ENCODE results near the gene CBLN1. TPM values are rescaled to one million over a fixed set of nuclear protein-coding genes. Genes with fewer than 3 reads are reported as not detected.
A peak's percentile ranks its signal among the peaks of the same experiment; 100 is the strongest.

Gene CBLN1
- total RNA-seq = 0.85 and 1.2 TPM in 2 replicates
- 0.42 and 0.81 TPM in 2 replicates for polyA plus RNA-seq

GRCh38 chr16:49281480-49281842 lies at the start of gene CBLN1:
Gene CBLN1, minus strand, starts transcription at chr16:49281838. Its CDS starts 373 bp downstream, at chr16:49281465.
- no peak for DNase-seq (ENCODE audit: low read depth in 1 of 2, low spot score in 1 of 2)
- no peak for TF ChIP-seq CTCF (IDR thresholded peaks at IDR 0.05; ENCODE audit: low read depth, low read length)
- H3K27ac ChIP-seq = no peak within 1 kb of the TSS
- H3K4me3 ChIP-seq = peak within 1 kb of the TSS; percentile 59
- H3K4me1 ChIP-seq (ENCODE audit: low read depth) = peaks cover 13% of the 10 kb centered on the region
- H3K36me3 ChIP-seq = no peaks in the 10 kb centered on the region
- H3K27me3 ChIP-seq = peaks cover 91% of the 10 kb centered on the region
- H3K9me3 ChIP-seq (ENCODE audit: low read depth) = no peaks in the 10 kb centered on the region

- no peak for DNase-seq (ENCODE audit: low read depth in 1 of 2, low spot score in 1 of 2)
- H3K4me1 ChIP-seq (ENCODE audit: low read depth) = no peaks in the 10 kb centered on the region
- H3K27me3 ChIP-seq = no peaks in the 10 kb centered on the region
- no peak for TF ChIP-seq CTCF (IDR thresholded peaks at IDR 0.05; ENCODE audit: low read depth, low read length)
- no peak overlapping the region for H3K4me3 ChIP-seq
- no peaks in the 10 kb centered on the region for H3K36me3 ChIP-seq
- H3K27ac ChIP-seq = no peak overlapping the region
- H3K9me3 ChIP-seq (ENCODE audit: low read depth) = no peaks in the 10 kb centered on the region
These were observed 49.0 kb upstream of the CBLN1 start for GRCh38 chr16:49330562-49331201.

- H3K27ac ChIP-seq = no peak overlapping the region
- H3K36me3 ChIP-seq = no peaks in the 10 kb centered on the region
- no peaks in the 10 kb centered on the region for H3K4me1 ChIP-seq (ENCODE audit: low read depth)
- H3K27me3 ChIP-seq = no peaks in the 10 kb centered on the region
- no peak overlapping the region for H3K4me3 ChIP-seq
- no peak for TF ChIP-seq CTCF (IDR thresholded peaks at IDR 0.05; ENCODE audit: low read depth, low read length)
- H3K9me3 ChIP-seq (ENCODE audit: low read depth) = no peaks in the 10 kb centered on the region
- no peak for DNase-seq (ENCODE audit: low read depth in 1 of 2, low spot score in 1 of 2)
These were observed 46.7 kb upstream of the CBLN1 start for GRCh38 chr16:49328325-49328724.

GRCh38 chr16:49327466-49327865 lies 45.8 kb upstream of the CBLN1 start:
- Histone ChIP-seq H3K4me1 (ENCODE audit: low read depth) (no peaks in the 10 kb centered on the region), H3K27ac (no peak overlapping the region), H3K4me3 (no peak overlapping the region), H3K27me3 (no peaks in the 10 kb centered on the region), H3K9me3 (ENCODE audit: low read depth) (no peaks in the 10 kb centered on the region), H3K36me3 (no peaks in the 10 kb centered on the region)
- DNase-seq (ENCODE audit: low read depth in 1 of 2, low spot score in 1 of 2) = no peak
- TF ChIP-seq CTCF (IDR thresholded peaks at IDR 0.05; ENCODE audit: low read depth, low read length) = no peak

- H3K9me3 ChIP-seq (ENCODE audit: low read depth) = no peaks in the 10 kb centered on the region
- H3K4me3 ChIP-seq = no peak overlapping the region
- H3K36me3 ChIP-seq = no peaks in the 10 kb centered on the region
- no peak for DNase-seq (ENCODE audit: low read depth in 1 of 2, low spot score in 1 of 2)
- H3K27ac ChIP-seq = no peak overlapping the region
- H3K4me1 ChIP-seq (ENCODE audit: low read depth) = no peaks in the 10 kb centered on the region
- TF ChIP-seq CTCF (IDR thresholded peaks at IDR 0.05; ENCODE audit: low read depth, low read length) = no peak
- H3K27me3 ChIP-seq = no peaks in the 10 kb centered on the region
These were observed 43.1 kb upstream of the CBLN1 start for GRCh38 chr16:49324703-49325102.
